GM12864 (cell line): ENCODE data around the gene WNT6.
A peak's percentile ranks its signal among the peaks of the same experiment; 100 is the strongest.

Source experiments
- DNase-seq: peaks from one replicate; pipeline ENCODE4 v3.0.0-alpha.2; 2011; ENCODE audit warnings: low read depth
- H3K4me3 ChIP-seq: 2 replicates; pipeline ENCODE4 v1.5.1; 2011; ENCODE audit warnings: mild to moderate bottlenecking, low read depth, low read length, control low read depth
- TF ChIP-seq, protein P1 (sequence below): IDR thresholded peaks from 2 replicates; pipeline ENCODE4 v1.5.1; 2011; ENCODE audit warnings: low read depth, mild to moderate bottlenecking, moderate library complexity, low read length, control low read depth, inconsistent platforms; ENCODE audit errors: missing control alignments

Gene WNT6

GRCh38 chr2:218881744-218882460, 22.3 kb downstream of the WNT6 start:
- no peak for DNase-seq
- H3K4me3 ChIP-seq, result peak overlapping the region; percentile 57
- TF ChIP-seq, protein P1, sequence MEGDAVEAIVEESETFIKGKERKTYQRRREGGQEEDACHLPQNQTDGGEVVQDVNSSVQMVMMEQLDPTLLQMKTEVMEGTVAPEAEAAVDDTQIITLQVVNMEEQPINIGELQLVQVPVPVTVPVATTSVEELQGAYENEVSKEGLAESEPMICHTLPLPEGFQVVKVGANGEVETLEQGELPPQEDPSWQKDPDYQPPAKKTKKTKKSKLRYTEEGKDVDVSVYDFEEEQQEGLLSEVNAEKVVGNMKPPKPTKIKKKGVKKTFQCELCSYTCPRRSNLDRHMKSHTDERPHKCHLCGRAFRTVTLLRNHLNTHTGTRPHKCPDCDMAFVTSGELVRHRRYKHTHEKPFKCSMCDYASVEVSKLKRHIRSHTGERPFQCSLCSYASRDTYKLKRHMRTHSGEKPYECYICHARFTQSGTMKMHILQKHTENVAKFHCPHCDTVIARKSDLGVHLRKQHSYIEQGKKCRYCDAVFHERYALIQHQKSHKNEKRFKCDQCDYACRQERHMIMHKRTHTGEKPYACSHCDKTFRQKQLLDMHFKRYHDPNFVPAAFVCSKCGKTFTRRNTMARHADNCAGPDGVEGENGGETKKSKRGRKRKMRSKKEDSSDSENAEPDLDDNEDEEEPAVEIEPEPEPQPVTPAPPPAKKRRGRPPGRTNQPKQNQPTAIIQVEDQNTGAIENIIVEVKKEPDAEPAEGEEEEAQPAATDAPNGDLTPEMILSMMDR, result no peak

- H3K4me3 ChIP-seq, result peak overlapping the region; percentile 57; the same call in 1 of the 2 replicates
- TF ChIP-seq, protein P1, result no peak
Observed at GRCh38 chr2:218882461-218882816, 22.8 kb downstream of the WNT6 start.

GRCh38 chr2:218882866-218883366, 23.3 kb downstream of the WNT6 start:
- TF ChIP-seq, protein P1, result no peak
- H3K4me3 ChIP-seq, result peak overlapping the region; percentile 57; the same call in 1 of the 2 replicates
- DNase-seq, result no peak

More at GRCh38 chr2:218882461-218882816, 22.8 kb downstream of the WNT6 start:
- no peak for DNase-seq

DNA sequence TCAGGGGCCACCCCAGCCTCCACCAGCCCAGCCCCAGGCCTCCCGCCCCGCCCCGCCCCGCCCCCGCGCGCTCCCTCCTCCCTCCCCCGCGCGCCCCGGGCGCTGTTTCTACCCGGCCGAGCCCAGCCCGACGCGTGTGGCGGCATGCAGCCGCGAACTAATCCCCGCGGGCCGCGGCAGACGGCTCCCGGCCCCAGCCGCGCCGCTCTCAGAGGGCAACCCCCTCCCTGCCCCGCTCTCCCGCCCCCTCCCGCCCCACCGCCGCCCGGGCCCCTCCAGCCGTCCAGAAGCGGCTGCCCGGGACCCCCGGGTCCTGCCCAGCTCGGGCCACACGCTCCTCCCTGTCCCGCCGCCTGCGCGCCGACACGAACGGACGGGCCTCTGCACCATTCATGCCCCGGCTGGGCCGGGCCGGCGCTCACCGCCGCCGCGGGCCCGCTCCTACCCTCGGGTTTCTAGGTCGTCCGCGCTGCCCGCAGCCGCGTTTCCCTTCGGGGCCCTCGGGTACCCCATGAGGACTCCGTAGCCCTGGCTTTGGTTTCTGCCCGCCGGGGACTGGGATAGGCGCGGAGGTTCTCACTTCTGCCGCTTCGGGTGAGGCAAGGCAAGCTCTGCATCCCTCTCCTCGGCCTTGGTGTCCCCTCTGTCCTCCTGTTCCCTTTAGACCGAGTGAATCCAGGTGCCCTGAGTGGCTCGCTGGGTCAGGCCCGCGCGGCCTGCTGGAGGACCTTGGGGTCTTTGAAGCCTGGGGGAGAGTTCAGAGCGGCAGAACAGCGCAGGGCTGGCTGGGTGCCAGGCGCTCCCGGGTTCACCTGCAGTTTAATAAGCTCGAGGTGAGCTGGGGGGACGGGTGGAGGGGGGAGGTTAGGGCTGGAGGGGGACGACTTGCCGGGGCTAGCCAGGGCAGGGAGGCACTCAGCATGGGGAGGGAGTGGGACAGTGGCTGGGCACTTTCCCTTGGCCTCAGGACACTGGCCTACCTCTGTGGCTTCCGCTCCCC, 24.2 kb downstream of the WNT6 start:
- DNase-seq, result no peak
- peak overlapping the region; percentile 58 for H3K4me3 ChIP-seq
- TF ChIP-seq, protein P1, result no peak

- peak overlapping the region; percentile 58 for H3K4me3 ChIP-seq
- TF ChIP-seq, protein P1, result no peak
- no peak for DNase-seq
Observed at GRCh38 chr2:218884519-218884918, 24.9 kb downstream of the WNT6 start.

DNA sequence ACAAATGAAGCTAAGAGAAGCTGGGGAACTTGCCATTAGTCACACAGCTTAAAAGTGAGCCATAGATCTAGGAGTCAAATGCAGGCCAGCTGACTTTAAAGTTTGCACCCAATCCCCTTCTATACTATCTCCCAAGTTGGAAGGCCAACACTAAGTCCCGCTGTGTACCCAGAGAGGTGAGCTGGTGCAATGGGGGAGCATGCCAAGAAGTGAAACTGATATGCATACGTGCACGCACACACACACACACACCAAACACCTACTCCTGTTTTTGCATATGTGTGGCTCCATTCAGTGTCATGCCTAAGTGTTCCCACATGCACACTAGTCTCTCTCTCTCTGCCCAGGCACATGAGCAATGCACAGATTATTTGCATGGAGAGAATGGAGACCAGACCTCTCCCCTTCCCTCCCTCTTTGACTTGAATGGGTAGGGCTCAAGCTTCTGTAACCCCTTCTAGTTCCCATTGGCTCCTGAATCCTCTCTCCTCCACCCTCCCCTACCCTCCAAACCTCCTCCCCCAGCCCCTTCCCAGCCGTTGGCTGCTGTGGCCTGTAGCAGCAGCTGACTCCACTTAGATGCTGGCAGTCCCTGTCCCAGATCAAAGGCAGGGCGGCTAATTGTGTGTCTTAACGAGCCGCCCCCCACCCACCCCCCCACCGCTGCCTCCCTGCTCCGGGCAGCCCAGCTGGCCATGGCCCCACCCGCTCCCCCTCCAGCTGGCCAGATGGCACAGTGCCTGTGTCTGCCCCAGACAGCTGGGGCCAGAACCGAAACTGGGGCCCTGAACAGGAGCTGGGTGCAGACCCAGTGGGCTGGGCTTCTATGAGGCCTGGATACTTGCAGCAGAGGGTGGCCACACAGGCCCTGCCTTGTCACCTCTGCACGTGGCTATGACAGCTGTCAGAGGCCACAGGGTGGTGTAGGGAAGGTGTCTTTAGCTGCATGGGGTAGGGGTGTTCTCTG, 26.7 kb downstream of the WNT6 start:
- DNase-seq, result peak; percentile 83
- no peak overlapping the region for H3K4me3 ChIP-seq
- TF ChIP-seq, protein P1, result no peak
